Liver (tissue), 9 donors: ENCODE data around the gene FARS2. TPM values are rescaled to one million over a fixed set of nuclear protein-coding genes. Genes with fewer than 3 reads are reported as not detected.

Experiments
- DNase-seq: peaks from one replicate; pipeline ENCODE4 v3.0.0-alpha.2; 2017; ENCODE audit warnings: low spot score
- H3K27ac ChIP-seq, 2 donors: one replicate each; pipeline ENCODE4 v1.7.0; 2013; ENCODE audit warnings: inconsistent platforms in 2 of 2, low read length in 2 of 2, control low read depth in 1 of 2, low read depth in 1 of 2, mild to moderate bottlenecking in 1 of 2
- H3K27me3 ChIP-seq, 4 donors: one replicate each; pipeline versions ENCODE4 v1.6.1 to v1.7.0; 2013; ENCODE audit warnings: low read length in 3 of 4, inconsistent platforms in 1 of 4, mild to moderate bottlenecking in 1 of 4, moderate library complexity in 1 of 4; ENCODE audit not compliant: control insufficient read depth in 4 of 4, insufficient read depth in 4 of 4
- H3K36me3 ChIP-seq, 4 donors: one replicate each; pipeline versions ENCODE4 v1.6.1 to v1.7.0; 2013; ENCODE audit warnings: low read length in 3 of 4, mild to moderate bottlenecking in 3 of 4, low read depth in 1 of 4, moderate library complexity in 1 of 4; ENCODE audit not compliant: control insufficient read depth in 4 of 4, insufficient read depth in 3 of 4
- H3K4me1 ChIP-seq, 4 donors: one replicate each; pipeline versions ENCODE4 v1.6.1 to v1.7.0; 2013; ENCODE audit warnings: low read length in 3 of 4, mild to moderate bottlenecking in 3 of 4, moderate library complexity in 1 of 4; ENCODE audit not compliant: control insufficient read depth in 4 of 4, insufficient read depth in 4 of 4
- H3K4me3 ChIP-seq, 3 donors: one replicate each; pipeline versions ENCODE4 v1.6.1 to v1.7.0; 2013; ENCODE audit warnings: low read length in 3 of 3, control low read depth in 1 of 3, low read depth in 1 of 3, mild to moderate bottlenecking in 1 of 3
- H3K9ac ChIP-seq, 2 donors: one replicate each; pipeline ENCODE4 v1.7.0; 2013; ENCODE audit warnings: low read length in 2 of 2, mild to moderate bottlenecking in 2 of 2, moderate library complexity in 2 of 2, control low read depth in 1 of 2, low read depth in 1 of 2
- H3K9me3 ChIP-seq, 4 donors: one replicate each; pipeline versions ENCODE4 v1.6.1 to v1.7.0; 2013; ENCODE audit warnings: low read length in 3 of 4; ENCODE audit not compliant: control insufficient read depth in 4 of 4
- ATF3 ChIP-seq: IDR thresholded peaks from 2 replicates; pipeline ENCODE4 v1.6.1; 2016; ENCODE audit warnings: antibody characterized with exemption
- CTCF ChIP-seq: fragments of 150-350 bp; IDR thresholded peaks from 2 replicates; pipeline ENCODE4 v1.5.1; 2017; ENCODE audit warnings: improper control_type of control experiment, low read depth, low read length; ENCODE audit not compliant: missing input control
- EGR1 ChIP-seq, 2 donors: IDR thresholded peaks; 2 replicates each; pipeline ENCODE4 v1.6.1; 2016 to 2018; ENCODE audit warnings: antibody characterized with exemption in 2 of 2, low read depth in 2 of 2
- FOXA1 ChIP-seq: IDR thresholded peaks from 2 replicates; pipeline ENCODE4 v1.6.1; 2016; ENCODE audit warnings: antibody characterized with exemption
- FOXA2 ChIP-seq: IDR thresholded peaks from 2 replicates; pipeline ENCODE4 v1.6.1; 2016; ENCODE audit warnings: antibody characterized with exemption
- GABPA ChIP-seq, 2 donors: IDR thresholded peaks in 1 of 2; conservative IDR thresholded peaks in 1 of 2; 2 replicates each; pipeline ENCODE4 v1.6.1; 2016; ENCODE audit warnings: antibody characterized with exemption in 2 of 2, mild to moderate bottlenecking in 1 of 2, moderate library complexity in 1 of 2
- HNF4A ChIP-seq, 2 donors: conservative IDR thresholded peaks; 2 replicates each; pipeline ENCODE4 v1.6.1; 2016; ENCODE audit warnings: antibody characterized with exemption in 2 of 2, mild to moderate bottlenecking in 2 of 2
- HNF4G ChIP-seq: IDR thresholded peaks from 2 replicates; pipeline ENCODE4 v1.6.1; 2016; ENCODE audit warnings: antibody characterized with exemption
- JUND ChIP-seq, 2 donors: IDR thresholded peaks; 2 replicates each; pipeline ENCODE4 v1.6.1; 2016; ENCODE audit warnings: antibody characterized with exemption in 2 of 2
- MAX ChIP-seq: IDR thresholded peaks from 2 replicates; pipeline ENCODE4 v1.6.1; 2016; ENCODE audit warnings: antibody characterized with exemption
- NR2F2 ChIP-seq: IDR thresholded peaks from 2 replicates; pipeline ENCODE4 v1.6.1; 2016; ENCODE audit warnings: antibody characterized with exemption
- RAD21 ChIP-seq, 2 donors: IDR thresholded peaks; 2 replicates each; pipeline ENCODE4 v1.6.1; 2016; ENCODE audit warnings: antibody characterized with exemption in 2 of 2, mild to moderate bottlenecking in 2 of 2
- RXRA ChIP-seq, 2 donors: IDR thresholded peaks; 2 replicates each; pipeline ENCODE4 v1.6.1; 2017 to 2018; ENCODE audit warnings: antibody characterized with exemption in 2 of 2, mild to moderate bottlenecking in 1 of 2
- SP1 ChIP-seq: IDR thresholded peaks from 2 replicates; pipeline ENCODE4 v1.6.1; 2018; ENCODE audit warnings: antibody characterized with exemption, mild to moderate bottlenecking
- TAF1 ChIP-seq: conservative IDR thresholded peaks from 2 replicates; pipeline ENCODE4 v1.6.1; 2016; ENCODE audit warnings: antibody characterized with exemption, mild to moderate bottlenecking
- YY1 ChIP-seq: IDR thresholded peaks from 2 replicates; pipeline ENCODE4 v1.6.1; 2016; ENCODE audit warnings: antibody characterized with exemption, mild to moderate bottlenecking
- ZBTB33 ChIP-seq: IDR thresholded peaks from 2 replicates; pipeline ENCODE4 v1.6.1; 2016; ENCODE audit warnings: antibody characterized with exemption
- WGBS: extraction: QIAGEN DNeasy Blood & Tissue Kit; methylation state at CpG from one replicate; pipeline ENCODE4 v1.1.7; 2013; 5-methylcytosine and 5-hydroxymethylcytosine counted together
- polyA plus RNA-seq, 2 donors: library from polyadenylated mRNA; stranded (reverse) in 1 of 2; unstranded in 1 of 2; fragments of 200-250 nt in 1 of 2; fragments of >200 nt in 1 of 2; fragmentation: Nextera tagmentation in 1 of 2; extraction: Ambion mirVana in 1 of 2; gene quantifications; one replicate each; pipeline versions ENCODE4 v1.2.1 to v1.2.3, GENCODE V29; 2013 to 2015
- total RNA-seq, 2 donors: library from RNA; depleted of rRNA; stranded (reverse); fragments of >200 nt; gene quantifications; one replicate each; pipeline ENCODE4 v1.2.3, GENCODE V29; 2014
- TF ChIP-seq, protein P1 (sequence below): IDR thresholded peaks from 2 replicates; pipeline ENCODE4 v1.6.1; 2016; ENCODE audit warnings: antibody characterized with exemption, mild to moderate bottlenecking
- donor health status: healthy.
- donor health status: healthy.
- donor health status: healthy.
- donor health status: healthy.
- donor health status: healthy.

Gene FARS2
- total and polyA plus RNA-seq, 4 donors, result 7.8 to 25.9 (median 11.2) TPM

DNA sequence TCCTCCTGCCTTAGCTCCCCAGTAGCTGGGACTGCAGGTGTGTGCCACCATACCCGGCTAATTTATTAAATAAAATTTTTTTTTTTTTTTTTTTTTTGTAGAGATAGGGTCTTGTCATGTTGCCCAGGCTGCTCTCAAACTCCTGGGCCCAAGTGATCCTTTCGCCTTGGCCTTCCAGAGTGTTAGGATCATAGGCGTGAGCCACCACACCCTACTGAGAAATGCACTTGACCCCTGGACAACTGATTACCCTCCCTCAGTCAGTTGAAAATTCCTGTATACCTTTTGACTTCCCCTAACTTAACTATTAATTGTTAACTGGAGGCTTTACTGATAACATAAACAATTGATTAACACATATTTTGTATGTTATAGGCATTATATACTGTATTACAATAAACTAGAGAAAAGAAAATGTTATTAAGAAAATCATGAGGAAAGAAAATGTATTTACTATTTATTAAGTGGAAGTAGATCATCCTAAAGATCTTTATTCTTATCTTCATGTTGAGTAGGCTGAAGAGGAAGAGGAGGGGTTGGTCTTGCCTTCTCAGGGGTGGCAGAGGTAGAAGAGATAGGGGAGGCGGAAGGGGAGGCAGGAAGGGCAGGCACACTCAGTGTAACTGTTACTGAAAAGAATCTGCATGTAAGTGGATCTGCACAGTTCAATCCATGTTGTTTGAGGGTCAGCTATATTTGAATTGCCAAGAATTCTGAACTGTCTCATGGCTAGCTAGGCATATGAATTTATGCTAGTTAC is 104.3 kb downstream of the FARS2 start:
- TF ChIP-seq TAF1 (no peak), EGR1 (IDR thresholded peaks at IDR 0.05; ENCODE audit: low read depth in 2 of 2) (no peak), HNF4A (conservative IDR thresholded peaks at IDR 0.05) (no peak), ATF3 (no peak), HNF4G (no peak)
- 95% methylated on average over 4 of the region's 4 CpGs for WGBS
- H3K9me3 ChIP-seq, result no peaks in the 10 kb centered on the region
- no peak for DNase-seq
- H3K27me3 ChIP-seq, result no peaks in the 10 kb centered on the region
- H3K27ac ChIP-seq, result no peak overlapping the region
- H3K36me3 ChIP-seq, result peaks cover 0 to 5% (median 0%) of the 10 kb centered on the region in 4 donors
- no peak overlapping the region for H3K4me3 ChIP-seq
- no peak overlapping the region for H3K9ac ChIP-seq
- peaks cover 0 to 2% (median 0%) of the 10 kb centered on the region in 4 donors for H3K4me1 ChIP-seq

- Histone ChIP-seq H3K27me3 (no peaks in the 10 kb centered on the region), H3K4me1 (peaks cover 0 to 2% (median 0%) of the 10 kb centered on the region in 4 donors), H3K9ac (no peak overlapping the region), H3K4me3 (no peak overlapping the region), H3K27ac (no peak overlapping the region), H3K9me3 (no peaks in the 10 kb centered on the region), H3K36me3 (peaks cover 0 to 5% (median 0%) of the 10 kb centered on the region in 4 donors)
- 81% methylated on average over 3 of the region's 3 CpGs for WGBS
- TF ChIP-seq GABPA (IDR thresholded peaks at IDR 0.05 in 1 of 2, conservative IDR thresholded peaks at IDR 0.05 in 1 of 2), result no peak
- no peak for TF ChIP-seq RXRA (IDR thresholded peaks at IDR 0.05)
- TF ChIP-seq TAF1, result no peak
- no peak for TF ChIP-seq FOXA2
- TF ChIP-seq JUND (IDR thresholded peaks at IDR 0.05), result no peak
- TF ChIP-seq RAD21 (IDR thresholded peaks at IDR 0.05), result no peak
- no peak for TF ChIP-seq SP1
- TF ChIP-seq MAX, result no peak
- TF ChIP-seq YY1, result no peak
- TF ChIP-seq HNF4G, result no peak
- TF ChIP-seq ZBTB33, result no peak
- TF ChIP-seq ATF3, result no peak
- no peak for TF ChIP-seq CTCF
- no peak for TF ChIP-seq FOXA1
- no peak for TF ChIP-seq NR2F2
- no peak for TF ChIP-seq HNF4A (conservative IDR thresholded peaks at IDR 0.05)
- TF ChIP-seq, protein P1, sequence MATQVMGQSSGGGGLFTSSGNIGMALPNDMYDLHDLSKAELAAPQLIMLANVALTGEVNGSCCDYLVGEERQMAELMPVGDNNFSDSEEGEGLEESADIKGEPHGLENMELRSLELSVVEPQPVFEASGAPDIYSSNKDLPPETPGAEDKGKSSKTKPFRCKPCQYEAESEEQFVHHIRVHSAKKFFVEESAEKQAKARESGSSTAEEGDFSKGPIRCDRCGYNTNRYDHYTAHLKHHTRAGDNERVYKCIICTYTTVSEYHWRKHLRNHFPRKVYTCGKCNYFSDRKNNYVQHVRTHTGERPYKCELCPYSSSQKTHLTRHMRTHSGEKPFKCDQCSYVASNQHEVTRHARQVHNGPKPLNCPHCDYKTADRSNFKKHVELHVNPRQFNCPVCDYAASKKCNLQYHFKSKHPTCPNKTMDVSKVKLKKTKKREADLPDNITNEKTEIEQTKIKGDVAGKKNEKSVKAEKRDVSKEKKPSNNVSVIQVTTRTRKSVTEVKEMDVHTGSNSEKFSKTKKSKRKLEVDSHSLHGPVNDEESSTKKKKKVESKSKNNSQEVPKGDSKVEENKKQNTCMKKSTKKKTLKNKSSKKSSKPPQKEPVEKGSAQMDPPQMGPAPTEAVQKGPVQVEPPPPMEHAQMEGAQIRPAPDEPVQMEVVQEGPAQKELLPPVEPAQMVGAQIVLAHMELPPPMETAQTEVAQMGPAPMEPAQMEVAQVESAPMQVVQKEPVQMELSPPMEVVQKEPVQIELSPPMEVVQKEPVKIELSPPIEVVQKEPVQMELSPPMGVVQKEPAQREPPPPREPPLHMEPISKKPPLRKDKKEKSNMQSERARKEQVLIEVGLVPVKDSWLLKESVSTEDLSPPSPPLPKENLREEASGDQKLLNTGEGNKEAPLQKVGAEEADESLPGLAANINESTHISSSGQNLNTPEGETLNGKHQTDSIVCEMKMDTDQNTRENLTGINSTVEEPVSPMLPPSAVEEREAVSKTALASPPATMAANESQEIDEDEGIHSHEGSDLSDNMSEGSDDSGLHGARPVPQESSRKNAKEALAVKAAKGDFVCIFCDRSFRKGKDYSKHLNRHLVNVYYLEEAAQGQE, result no peak
- DNase-seq, result no peak
These were observed 105.6 kb downstream of the FARS2 start for GRCh38 chr6:5366941-5367340.
